H9 (cell line): ENCODE measurements around the gene DNAH11. TPM values are rescaled to one million over a fixed set of nuclear protein-coding genes. Genes with fewer than 3 reads are reported as not detected.

Experiments used
- DNase-seq: peaks from one replicate; pipeline ENCODE4 v3.0.0-alpha.2; 2017
- H2AFZ ChIP-seq: one replicate; pipeline ENCODE4 v1.6.1; 2013; ENCODE audit warnings: mild to moderate bottlenecking, low read length, control low read depth, moderate library complexity
- H2AK5ac ChIP-seq: 2 replicates; pipeline ENCODE4 v1.6.1; 2013; ENCODE audit warnings: low read length, control low read depth, mixed read lengths; ENCODE audit not compliant: insufficient read length
- H2BK120ac ChIP-seq: one replicate; pipeline ENCODE4 v1.6.1; 2013; ENCODE audit warnings: low read depth, mild to moderate bottlenecking, low read length, control low read depth, inconsistent platforms; ENCODE audit not compliant: poor library complexity, severe bottlenecking
- H2BK12ac ChIP-seq: 2 replicates; pipeline ENCODE4 v1.6.1; 2013; ENCODE audit warnings: low read length, control low read depth, mixed read lengths, low read depth; ENCODE audit not compliant: insufficient read length
- H2BK15ac ChIP-seq: 2 replicates; pipeline ENCODE4 v1.6.1; 2013; ENCODE audit warnings: low read depth, low read length, control low read depth
- H2BK20ac ChIP-seq: one replicate; pipeline ENCODE4 v1.6.1; 2013; ENCODE audit warnings: low read depth, mild to moderate bottlenecking, low read length, control low read depth, inconsistent platforms; ENCODE audit not compliant: poor library complexity, severe bottlenecking
- H2BK5ac ChIP-seq: 2 replicates; pipeline ENCODE4 v1.6.1; 2013; ENCODE audit warnings: low read length, control low read depth, mixed read lengths; ENCODE audit not compliant: insufficient read length
- H3K14ac ChIP-seq: 2 replicates; pipeline ENCODE4 v1.6.1; 2013; ENCODE audit warnings: low read length, control low read depth; ENCODE audit not compliant: insufficient read depth
- H3K18ac ChIP-seq: 2 replicates; pipeline ENCODE4 v1.6.1; 2013; ENCODE audit warnings: low read depth, mild to moderate bottlenecking, mixed read lengths, low read length, control low read depth; ENCODE audit not compliant: insufficient read length
- H3K23ac ChIP-seq: 2 replicates; pipeline ENCODE4 v1.6.1; 2013; ENCODE audit warnings: low read length, control low read depth, mixed read lengths, low read depth; ENCODE audit not compliant: insufficient read length
- H3K23me2 ChIP-seq: 2 replicates; pipeline ENCODE4 v1.6.1; 2013; ENCODE audit warnings: low read depth, mild to moderate bottlenecking, mixed read lengths, low read length, control low read depth; ENCODE audit not compliant: insufficient read length, poor library complexity, severe bottlenecking
- H3K27ac ChIP-seq: 2 replicates; pipeline ENCODE4 v1.5.1; 2013; ENCODE audit warnings: low read length, control low read depth, mixed read lengths, low read depth; ENCODE audit not compliant: insufficient read length
- H3K27me3 ChIP-seq: 2 replicates; pipeline ENCODE4 v1.6.1; 2013; ENCODE audit warnings: low read length, control low read depth, inconsistent platforms; ENCODE audit not compliant: insufficient read depth
- H3K4ac ChIP-seq: 2 replicates; pipeline ENCODE4 v1.6.1; 2013; ENCODE audit warnings: low read depth, mild to moderate bottlenecking, control low read depth, inconsistent platforms, low read length, moderate library complexity
- H3K4me1 ChIP-seq: 2 replicates; pipeline ENCODE4 v1.6.1; 2013; ENCODE audit warnings: low read length, control low read depth, inconsistent platforms; ENCODE audit not compliant: insufficient read depth
- H3K4me2 ChIP-seq: 2 replicates; pipeline ENCODE4 v1.6.1; 2013; ENCODE audit warnings: low read length, control low read depth, mixed read lengths; ENCODE audit not compliant: insufficient read length, insufficient read depth
- H3K56ac ChIP-seq: 2 replicates; pipeline ENCODE4 v1.6.1; 2013; ENCODE audit warnings: low read depth, mild to moderate bottlenecking, mixed read lengths, low read length, control low read depth; ENCODE audit not compliant: insufficient read length
- H3K79me1 ChIP-seq: 2 replicates; pipeline ENCODE4 v1.6.1; 2013; ENCODE audit warnings: low read depth, mild to moderate bottlenecking, moderate library complexity, low read length, control low read depth, inconsistent platforms; ENCODE audit not compliant: insufficient read depth, poor library complexity, severe bottlenecking
- H3K79me2 ChIP-seq: 2 replicates; pipeline ENCODE4 v1.6.1; 2013; ENCODE audit warnings: low read length, control low read depth, inconsistent platforms; ENCODE audit not compliant: insufficient read depth
- H3K9ac ChIP-seq: 2 replicates; pipeline ENCODE4 v1.6.1; 2013; ENCODE audit warnings: low read length, control low read depth, mixed read lengths; ENCODE audit not compliant: insufficient read length; ENCODE audit errors: extremely low read depth
- H3K9me3 ChIP-seq: one replicate; pipeline ENCODE4 v1.6.1; 2013; ENCODE audit warnings: low read depth, low read length, inconsistent platforms; ENCODE audit not compliant: control insufficient read depth
- H3T11ph ChIP-seq: one replicate; pipeline ENCODE4 v1.6.1; 2013; ENCODE audit warnings: mild to moderate bottlenecking, low read length, control low read depth, inconsistent platforms
- H4K20me1 ChIP-seq: one replicate; pipeline ENCODE4 v1.6.1; 2013; ENCODE audit not compliant: control insufficient read depth, insufficient read length, insufficient read depth
- H4K5ac ChIP-seq: 2 replicates; pipeline ENCODE4 v1.6.1; 2013; ENCODE audit warnings: low read depth, mild to moderate bottlenecking, mixed read lengths, low read length, control low read depth; ENCODE audit not compliant: insufficient read length
- H4K8ac ChIP-seq: replicated peaks from 2 replicates; pipeline ENCODE4 v1.6.1; 2013; ENCODE audit warnings: low read length, control low read depth, mixed read lengths, low read depth; ENCODE audit not compliant: insufficient read length
- H4K91ac ChIP-seq: 2 replicates; pipeline ENCODE4 v1.6.1; 2013; ENCODE audit warnings: low read depth, mild to moderate bottlenecking, moderate library complexity, mixed read lengths, low read length, control low read depth; ENCODE audit not compliant: insufficient read length
- H3K27ac Mint-ChIP-seq, 3 experiments: 2 replicates in 2 of 3; 3 replicates in 1 of 3; pipeline ENCODE4 v1.8.0; 2020 to 2021; ENCODE audit warnings: mixed read lengths in 3 of 3, mild to moderate bottlenecking in 1 of 3, moderate library complexity in 1 of 3
- H3K27me3 Mint-ChIP-seq: 2 replicates; pipeline ENCODE4 v1.8.0; 2021; ENCODE audit warnings: low read depth, mild to moderate bottlenecking, moderate library complexity, mixed read lengths
- H3K36me3 Mint-ChIP-seq, 3 experiments: 2 replicates in 2 of 3; 3 replicates in 1 of 3; pipeline ENCODE4 v1.8.0; 2020 to 2021; ENCODE audit warnings: low read depth in 3 of 3, mixed read lengths in 3 of 3; ENCODE audit not compliant: insufficient read depth in 1 of 3
- H3K4me1 Mint-ChIP-seq, 2 experiments: 2 replicates each; pipeline ENCODE4 v1.8.0; 2020; ENCODE audit warnings: mixed read lengths in 2 of 2
- H3K4me3 Mint-ChIP-seq, 2 experiments: 2 replicates in 1 of 2; 3 replicates in 1 of 2; pipeline ENCODE4 v1.8.0; 2020 to 2021; ENCODE audit warnings: mild to moderate bottlenecking in 2 of 2, mixed read lengths in 2 of 2, moderate library complexity in 1 of 2
- H3K9me3 Mint-ChIP-seq, 2 experiments: 2 replicates in 1 of 2; 3 replicates in 1 of 2; pipeline ENCODE4 v1.8.0; 2020; ENCODE audit warnings: mild to moderate bottlenecking in 2 of 2, mixed read lengths in 2 of 2, moderate library complexity in 1 of 2
- CTCF ChIP-seq: fragments of 200-600 bp; sonication (generic); conservative IDR thresholded peaks from 3 replicates; pipeline ENCODE4 v1.8.0; 2021; ENCODE audit warnings: antibody characterized with exemption, mild to moderate bottlenecking
- WGBS: extraction: QIAGEN DNeasy Blood & Tissue Kit; methylation state at CpG from one replicate; pipeline ENCODE4 v1.1.7; 2013; ENCODE audit warnings: missing lambda C conversion rate, low lambda C conversion rate, mixed read lengths; ENCODE audit not compliant: insufficient read length; ENCODE audit errors: extremely low coverage; 5-methylcytosine and 5-hydroxymethylcytosine counted together
- total RNA-seq: library from RNA; stranded (reverse); gene quantifications from 2 replicates; pipeline ENCODE4 v1.2.1, GENCODE V29; 2021

DNAH11 gene
- total RNA-seq, 1 experiment from 2014 or later: 2.5 TPM

DNA sequence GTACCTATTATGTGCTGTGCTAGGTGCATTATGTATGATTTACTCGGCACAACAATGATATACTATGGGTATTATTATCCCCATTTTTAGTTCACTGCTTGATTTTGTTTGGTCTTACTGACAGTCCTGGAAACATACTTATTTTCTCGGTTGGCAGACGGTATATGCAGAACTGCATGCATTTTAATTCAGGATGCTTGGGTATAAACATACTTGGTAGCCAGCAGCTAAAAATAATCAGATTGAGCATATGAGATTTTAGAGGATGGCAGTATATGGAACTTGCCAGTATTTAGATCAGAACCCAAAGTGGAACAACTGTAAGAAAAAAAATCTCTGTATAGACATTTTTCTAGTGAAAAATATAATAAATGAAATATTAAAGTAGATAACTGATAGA lies 163.3 kb downstream of the DNAH11 start:
- no peak overlapping the region for H2AFZ ChIP-seq
- Mint-ChIP-seq H3K4me1 (peaks cover 6% of the 10 kb centered on the region in 2 experiments), H3K9me3 (no peaks in the 10 kb centered on the region), H3K4me3 (no peak overlapping the region), H3K36me3 (no peaks in the 10 kb centered on the region), H3K27ac (no peak overlapping the region), H3K27me3 (no peaks in the 10 kb centered on the region)
- H3K79me1 ChIP-seq: no peaks in the 10 kb centered on the region
- no peaks in the 10 kb centered on the region for H3K23me2 ChIP-seq
- H3T11ph ChIP-seq: no peak overlapping the region
- DNase-seq: no peak
- H3K4me2 ChIP-seq: no peak overlapping the region
- H3K9me3 ChIP-seq: no peaks in the 10 kb centered on the region
- H2BK5ac ChIP-seq: no peak overlapping the region
- H3K4ac ChIP-seq: no peak overlapping the region
- no peak overlapping the region for H3K9ac ChIP-seq
- H4K91ac ChIP-seq: no peak overlapping the region
- no peak overlapping the region for H2BK20ac ChIP-seq
- H3K27me3 ChIP-seq: no peaks in the 10 kb centered on the region
- H2AK5ac ChIP-seq: no peak overlapping the region
- no peak overlapping the region for H2BK12ac ChIP-seq
- no peaks in the 10 kb centered on the region for H3K79me2 ChIP-seq
- no peak overlapping the region for H3K23ac ChIP-seq
- no peak overlapping the region for H4K5ac ChIP-seq
- no peaks in the 10 kb centered on the region for H4K20me1 ChIP-seq
- no peak for TF ChIP-seq CTCF
- no CpG with 5 or more reads among the region's 3 CpGs for WGBS
- no peak overlapping the region for H4K8ac ChIP-seq
- no peak overlapping the region for H3K56ac ChIP-seq
- no peaks in the 10 kb centered on the region for H3K4me1 ChIP-seq
- no peak overlapping the region for H2BK15ac ChIP-seq
- no peak overlapping the region for H3K18ac ChIP-seq
- no peak overlapping the region for H2BK120ac ChIP-seq
- no peak overlapping the region for H3K14ac ChIP-seq
- H3K27ac ChIP-seq: no peak overlapping the region
